Measurements from ENCODE around the gene C2orf76. TPM values are rescaled to one million over a fixed set of nuclear protein-coding genes. Genes with fewer than 3 reads are reported as not detected.

C2orf76 gene
- total RNA-seq, 2 experiments from 2014 or later, result 15.4 to 17.7 TPM

- Histone ChIP-seq H3K27ac (ENCODE audit: low read depth, low read length, poor library complexity, severe bottlenecking) (no peak overlapping the region), H2AFZ (ENCODE audit: low read length) (peak overlapping the region; percentile 73), H4K20me1 (ENCODE audit: insufficient read depth, low read length) (no peaks in the 10 kb centered on the region), H3K9me2 (ENCODE audit: insufficient read depth, low read length) (no peaks in the 10 kb centered on the region), H3K9me3 (ENCODE audit: low read length) (no peaks in the 10 kb centered on the region), H3K79me2 (ENCODE audit: insufficient read depth, low read depth, low read length) (no peaks in the 10 kb centered on the region), H3K36me3 (ENCODE audit: insufficient read depth, low read length) (no peaks in the 10 kb centered on the region), H3K4me2 (ENCODE audit: low read length) (0 out of 2 replicates have a peak overlapping the region, but pooled peaks have one; percentile 12), H3K4me1 (ENCODE audit: insufficient read depth, low read length, poor library complexity, severe bottlenecking) (peaks cover 13% of the 10 kb centered on the region), H3K4me3 (ENCODE audit: low read depth, low read length, poor library complexity, severe bottlenecking) (no peak overlapping the region)
- peak; percentile 45 for DNase-seq (ENCODE audit: low spot score)
- ChIA-PET POLR2A (interaction anchor here (0.7 kb wide), 1 partner anchor 12 kb away, joined by 3 read pairs; no protein-coding TSS in a partner anchor), CTCF (ENCODE audit: unreplicated experiment) (no interaction called here)
- no TSS peak for BruUV-seq (replicated peaks)
- intact Hi-C loops (cut with micrococcal nuclease; ENCODE audit: unreplicated experiment), result no loop called here
- TF ChIP-seq CTCF (conservative IDR thresholded peaks at IDR 0.05; ENCODE audit: low read length) (no peak), EZH2phosphoT487 (IDR thresholded peaks at IDR 0.05; ENCODE audit: borderline replicate concordance, low read depth, low read length) (no peak)
Measured at GRCh38 chr2:119402645-119403560, 36.3 kb upstream of the C2orf76 start.

GRCh38 chr2:119402106-119402505, 35.5 kb upstream of the C2orf76 start:
- peaks cover 10% of the 10 kb centered on the region for H3K4me1 ChIP-seq (ENCODE audit: insufficient read depth, low read length, poor library complexity, severe bottlenecking)
- H3K9me2 ChIP-seq (ENCODE audit: insufficient read depth, low read length), result no peaks in the 10 kb centered on the region
- no TSS peak for BruUV-seq (replicated peaks)
- TF ChIP-seq CTCF (conservative IDR thresholded peaks at IDR 0.05; ENCODE audit: low read length) (no peak), EZH2phosphoT487 (IDR thresholded peaks at IDR 0.05; ENCODE audit: borderline replicate concordance, low read depth, low read length) (no peak)
- H4K20me1 ChIP-seq (ENCODE audit: insufficient read depth, low read length), result no peaks in the 10 kb centered on the region
- no peak overlapping the region for H3K4me3 ChIP-seq (ENCODE audit: low read depth, low read length, poor library complexity, severe bottlenecking)
- peak overlapping the region; percentile 73; the same call in 1 of the 2 replicates for H2AFZ ChIP-seq (ENCODE audit: low read length)
- H3K79me2 ChIP-seq (ENCODE audit: insufficient read depth, low read depth, low read length), result no peaks in the 10 kb centered on the region
- H3K27ac ChIP-seq (ENCODE audit: low read depth, low read length, poor library complexity, severe bottlenecking), result no peak overlapping the region
- CTCF ChIA-PET (ENCODE audit: unreplicated experiment), result no interaction called here
- no peaks in the 10 kb centered on the region for H3K36me3 ChIP-seq (ENCODE audit: insufficient read depth, low read length)
- POLR2A ChIA-PET, result no interaction called here
- H3K9me3 ChIP-seq (ENCODE audit: low read length), result no peaks in the 10 kb centered on the region
- H3K4me2 ChIP-seq (ENCODE audit: low read length), result no peak overlapping the region
- intact Hi-C loops (cut with micrococcal nuclease; ENCODE audit: unreplicated experiment), result no loop called here
- no peak for DNase-seq (ENCODE audit: low spot score)

- no peaks in the 10 kb centered on the region for H3K9me2 ChIP-seq (ENCODE audit: insufficient read depth, low read length)
- intact Hi-C loops (cut with micrococcal nuclease; ENCODE audit: unreplicated experiment), result no loop called here
- no peaks in the 10 kb centered on the region for H3K36me3 ChIP-seq (ENCODE audit: insufficient read depth, low read length)
- H3K9me3 ChIP-seq (ENCODE audit: low read length), result no peaks in the 10 kb centered on the region
- TF ChIP-seq CTCF (conservative IDR thresholded peaks at IDR 0.05; ENCODE audit: low read length), result no peak
- peaks cover under 1% of the 10 kb centered on the region for H3K4me1 ChIP-seq (ENCODE audit: insufficient read depth, low read length, poor library complexity, severe bottlenecking)
- no peak overlapping the region for H3K4me3 ChIP-seq (ENCODE audit: low read depth, low read length, poor library complexity, severe bottlenecking)
- no peak overlapping the region for H3K4me2 ChIP-seq (ENCODE audit: low read length)
- DNase-seq (ENCODE audit: low spot score), result no peak
- H2AFZ ChIP-seq (ENCODE audit: low read length), result no peak overlapping the region
- ChIA-PET CTCF (ENCODE audit: unreplicated experiment) (interaction anchor here (0.5 kb wide), 1 partner anchor 1239 kb away, joined by 3 read pairs; no protein-coding TSS in a partner anchor), POLR2A (interaction anchor here (0.7 to 1.1 kb wide), 3 partner anchors 14 to 780 kb away, joined by 3 to 4 read pairs (median 3); no protein-coding TSS in a partner anchor)
- no peak overlapping the region for H3K27ac ChIP-seq (ENCODE audit: low read depth, low read length, poor library complexity, severe bottlenecking)
- no peaks in the 10 kb centered on the region for H4K20me1 ChIP-seq (ENCODE audit: insufficient read depth, low read length)
- H3K79me2 ChIP-seq (ENCODE audit: insufficient read depth, low read depth, low read length), result no peaks in the 10 kb centered on the region
- BruUV-seq (replicated peaks), result no TSS peak
Measured at GRCh38 chr2:119397196-119397595, 30.6 kb upstream of the C2orf76 start.
